ENCODE measurements around the gene ELK4.

GRCh38 chr1:205601205-205601604 is 30.6 kb downstream of the ELK4 start:
- TF ChIP-seq MAX (CRISPR knock-in tag; IDR thresholded peaks at IDR 0.05) (no peak), RORB (CRISPR knock-in tag; IDR thresholded peaks at IDR 0.05) (no peak), ESRRA (CRISPR knock-in tag; IDR thresholded peaks at IDR 0.05; ENCODE audit: borderline replicate concordance) (no peak), ZNF416 (CRISPR knock-in tag; IDR thresholded peaks at IDR 0.05) (no peak), ZNF396 (CRISPR knock-in tag; IDR thresholded peaks at IDR 0.05; ENCODE audit: borderline replicate concordance) (no peak)

Data from WTC11 (cell line).